OCI-LY7 (cell line): ENCODE results near the gene CLIP3. TPM values are rescaled to one million over a fixed set of nuclear protein-coding genes. Genes with fewer than 3 reads are reported as not detected.

ENCODE experiments used
- Bru-seq: library from RNA; stranded (reverse); fragments of 400-500 nt; gene quantifications from one replicate; lab custom pipeline; 2021; lab: Mats Ljungman, UMichigan
- BruChase-seq, 2 experiments: library from RNA; stranded (reverse); fragments of 400-500 nt; gene quantifications; one replicate each; lab custom pipeline; 2021; lab: Mats Ljungman, UMichigan
- BruUV-seq: library from RNA; stranded (reverse); fragments of 400-500 nt; replicated peaks from 2 replicates; lab custom pipeline; 2021; lab: Mats Ljungman, UMichigan
- CTCF ChIA-PET: fragments of 300-600 bp; sonication (Branson Sonifier 250); formaldehyde crosslinking; loops from one replicate; lab custom pipeline; 2022; ENCODE audit warnings: antibody characterized with exemption; ENCODE audit not compliant: unreplicated experiment; lab: Charles Lee
- POLR2A ChIA-PET: fragments of 300-600 bp; sonication (Branson Sonifier 250); formaldehyde crosslinking; loops from one replicate; lab custom pipeline; 2022; ENCODE audit warnings: antibody characterized with exemption; lab: Charles Lee
- DNase-seq: peaks from one replicate; pipeline ENCODE4 v3.0.0-alpha.2; 2015; ENCODE audit warnings: low spot score
- H2AFZ ChIP-seq: fragments of 200-600 bp; sonication (generic), shearing (Covaris generic); 2 replicates; pipeline ENCODE4 v1.6.1; 2014; ENCODE audit warnings: mild to moderate bottlenecking, antibody characterized with exemption, low read length, moderate library complexity
- H3K27ac ChIP-seq: fragments of 200-600 bp; sonication (generic); 2 replicates; pipeline ENCODE4 v1.5.1; 2014; ENCODE audit warnings: mixed run types, low read depth, mild to moderate bottlenecking, moderate library complexity, low read length, inconsistent platforms; ENCODE audit not compliant: poor library complexity, severe bottlenecking
- H3K36me3 ChIP-seq: fragments of 200-600 bp; sonication (generic); 2 replicates; pipeline ENCODE4 v1.6.1; 2014; ENCODE audit warnings: mild to moderate bottlenecking, antibody characterized with exemption, low read length, moderate library complexity, mixed read lengths; ENCODE audit not compliant: insufficient read depth
- H3K4me1 ChIP-seq: fragments of 200-600 bp; sonication (generic); 2 replicates; pipeline ENCODE4 v1.5.1; 2014; ENCODE audit warnings: mild to moderate bottlenecking, low read length; ENCODE audit not compliant: insufficient read depth, poor library complexity, severe bottlenecking
- H3K4me2 ChIP-seq: fragments of 200-600 bp; sonication (generic); 2 replicates; pipeline ENCODE4 v1.6.1; 2014; ENCODE audit warnings: mild to moderate bottlenecking, low read length
- H3K4me3 ChIP-seq: fragments of 200-600 bp; sonication (generic); 2 replicates; pipeline ENCODE4 v1.5.1; 2014; ENCODE audit warnings: mild to moderate bottlenecking, low read depth, low read length; ENCODE audit not compliant: poor library complexity, severe bottlenecking
- H3K79me2 ChIP-seq: fragments of 200-600 bp; sonication (generic); 2 replicates; pipeline ENCODE4 v1.6.1; 2016; ENCODE audit warnings: low read depth, mild to moderate bottlenecking, low read length, moderate library complexity, mixed read lengths; ENCODE audit not compliant: insufficient read depth
- H3K9me2 ChIP-seq: fragments of 200-600 bp; sonication (generic); 2 replicates; pipeline ENCODE4 v1.6.1; 2016; ENCODE audit warnings: mild to moderate bottlenecking, low read length, mixed read lengths; ENCODE audit not compliant: insufficient read depth
- H3K9me3 ChIP-seq: fragments of 200-600 bp; sonication (generic); 2 replicates; pipeline ENCODE4 v1.6.1; 2014; ENCODE audit warnings: mild to moderate bottlenecking, mixed run types, low read length, mixed read lengths
- H4K20me1 ChIP-seq: fragments of 200-600 bp; sonication (generic); 2 replicates; pipeline ENCODE4 v1.6.1; 2014; ENCODE audit warnings: mild to moderate bottlenecking, antibody characterized with exemption, low read length, moderate library complexity, mixed read lengths; ENCODE audit not compliant: insufficient read depth
- EZH2phosphoT487 ChIP-seq: fragments of 200-600 bp; sonication (generic); IDR thresholded peaks from 2 replicates; pipeline ENCODE4 v1.6.1; 2018; ENCODE audit warnings: low read depth, borderline replicate concordance, mild to moderate bottlenecking, mixed run types, antibody characterized with exemption, low read length, moderate library complexity, mixed read lengths
- intact Hi-C: fragments of 100-400 bp; cut with micrococcal nuclease; formaldehyde crosslinking; loops from one replicate; pipeline ENCODE4 v1.10.0; 2022; ENCODE audit not compliant: unreplicated experiment
- long read RNA-seq: library from polyadenylated mRNA; stranded (forward); transcript quantifications from one replicate; pipeline ENCODE4 v2.0.0, GENCODE V29; 2022
- total RNA-seq, 2 experiments: library from RNA; depleted of rRNA in 1 of 2; stranded (reverse); fragments of >200 nt in 1 of 2; shearing (Covaris generic) in 1 of 2; gene quantifications; 2 replicates each; pipeline ENCODE4 v1.2.3, GENCODE V29; 2014 to 2022
- TF ChIP-seq, protein P1 (sequence below): fragments of 200-600 bp; sonication (generic); conservative IDR thresholded peaks from 2 replicates; pipeline ENCODE4 v1.5.1; 2014; ENCODE audit warnings: mild to moderate bottlenecking, antibody characterized with exemption, low read length, moderate library complexity, mixed read lengths

The CLIP3 gene
- total RNA-seq (2014; rRNA removed; shearing (Covaris generic)) (0.66 TPM in 1 of 2 replicates, not detected in the other), total RNA-seq (2022) (2.4 and 2.6 TPM in 2 replicates), Bru-seq, nascent RNA (percentile 30 among the genes with signal in this experiment), BruChase-seq, experiment 1, labeled RNA remaining after a 6-hour chase (percentile 33 among the genes with signal in this experiment), BruChase-seq, experiment 2, labeled RNA remaining after a 2-hour chase (percentile 33 among the genes with signal in this experiment)
- long read RNA-seq, partial matches to known transcripts: 1 of 18 reads
- long read RNA-seq, other reads (novel, unspliced or antisense): 17 of 18 reads

GRCh38 chr19:36032251-36033104, at the start of gene CLIP3:
Gene CLIP3 (minus strand): TSS chr19:36032873. CDS start chr19:36032357, 516 bp downstream.
- Histone ChIP-seq H3K9me3 (no peaks in the 10 kb centered on the region), H3K9me2 (no peaks in the 10 kb centered on the region), H3K36me3 (0 out of 2 replicates have a peak, but pooled peaks cover 5% of the 10 kb centered on the region), H2AFZ (no peak within 1 kb of the TSS), H3K4me1 (no peaks in the 10 kb centered on the region), H4K20me1 (no peaks in the 10 kb centered on the region), H3K4me2 (peak within 1 kb of the TSS; percentile 34; the same call in 1 of the 2 replicates), H3K27ac (no peak within 1 kb of the TSS), H3K79me2 (no peaks in the 10 kb centered on the region), H3K4me3 (no peak within 1 kb of the TSS)
- no TSS peak for BruUV-seq
- DNase-seq: no peak
- TF ChIP-seq EZH2phosphoT487: no peak
- ChIA-PET POLR2A (no interaction called here), CTCF (no interaction called here)
- intact Hi-C loops: no loop called here

DNA sequence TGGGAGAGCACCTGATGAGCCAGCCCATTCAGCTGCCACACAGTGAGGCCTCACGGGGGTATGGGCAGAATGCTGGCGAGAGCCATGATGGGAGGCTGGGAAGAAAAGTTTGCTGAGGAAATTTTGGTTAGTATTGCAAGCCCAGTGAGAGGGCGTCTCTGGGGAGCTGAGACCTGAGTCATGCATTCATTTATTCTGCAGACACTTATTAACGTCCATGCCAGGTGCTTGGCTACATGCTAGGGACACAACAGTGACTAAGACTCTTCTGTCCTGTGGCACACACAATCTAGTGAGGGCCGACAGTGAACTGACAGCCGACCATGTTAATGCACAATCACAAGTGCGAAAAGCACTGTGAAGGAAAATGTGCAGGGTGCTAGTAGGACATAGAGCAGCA, 49.2 kb upstream of the CLIP3 start:
- POLR2A ChIA-PET: no interaction called here
- Histone ChIP-seq H2AFZ (no peak overlapping the region), H3K36me3 (peaks cover 93% of the 10 kb centered on the region), H3K27ac (no peak overlapping the region), H3K4me1 (no peaks in the 10 kb centered on the region), H3K79me2 (0 out of 2 replicates have a peak, but pooled peaks cover 5% of the 10 kb centered on the region), H3K9me2 (no peaks in the 10 kb centered on the region), H4K20me1 (no peaks in the 10 kb centered on the region), H3K4me2 (no peak overlapping the region), H3K9me3 (no peaks in the 10 kb centered on the region), H3K4me3 (no peak overlapping the region)
- no peak for TF ChIP-seq EZH2phosphoT487
- TF ChIP-seq, protein P1, sequence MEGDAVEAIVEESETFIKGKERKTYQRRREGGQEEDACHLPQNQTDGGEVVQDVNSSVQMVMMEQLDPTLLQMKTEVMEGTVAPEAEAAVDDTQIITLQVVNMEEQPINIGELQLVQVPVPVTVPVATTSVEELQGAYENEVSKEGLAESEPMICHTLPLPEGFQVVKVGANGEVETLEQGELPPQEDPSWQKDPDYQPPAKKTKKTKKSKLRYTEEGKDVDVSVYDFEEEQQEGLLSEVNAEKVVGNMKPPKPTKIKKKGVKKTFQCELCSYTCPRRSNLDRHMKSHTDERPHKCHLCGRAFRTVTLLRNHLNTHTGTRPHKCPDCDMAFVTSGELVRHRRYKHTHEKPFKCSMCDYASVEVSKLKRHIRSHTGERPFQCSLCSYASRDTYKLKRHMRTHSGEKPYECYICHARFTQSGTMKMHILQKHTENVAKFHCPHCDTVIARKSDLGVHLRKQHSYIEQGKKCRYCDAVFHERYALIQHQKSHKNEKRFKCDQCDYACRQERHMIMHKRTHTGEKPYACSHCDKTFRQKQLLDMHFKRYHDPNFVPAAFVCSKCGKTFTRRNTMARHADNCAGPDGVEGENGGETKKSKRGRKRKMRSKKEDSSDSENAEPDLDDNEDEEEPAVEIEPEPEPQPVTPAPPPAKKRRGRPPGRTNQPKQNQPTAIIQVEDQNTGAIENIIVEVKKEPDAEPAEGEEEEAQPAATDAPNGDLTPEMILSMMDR: no peak
- no TSS peak for BruUV-seq
- no peak for DNase-seq
- CTCF ChIA-PET: no interaction called here
- intact Hi-C loops: no loop called here

DNA sequence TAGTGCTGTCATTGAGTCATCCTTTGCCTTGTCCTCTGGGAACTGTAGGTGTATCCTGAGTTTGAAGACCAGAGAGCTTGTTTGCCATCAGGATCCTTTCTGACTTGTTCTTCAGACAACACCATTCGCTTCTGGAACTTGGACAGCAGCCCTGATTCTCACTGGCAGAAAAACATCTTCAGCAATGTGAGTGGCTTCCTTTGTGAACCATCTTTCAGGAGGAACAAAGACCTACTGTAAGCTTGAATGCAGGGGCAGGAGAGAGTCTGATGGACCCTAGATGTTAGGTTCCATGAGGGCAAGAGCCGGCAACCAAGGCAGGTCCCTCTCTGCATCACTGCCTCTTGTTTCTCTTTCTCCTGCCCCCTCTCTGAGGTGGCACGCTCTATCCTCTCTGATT, 48.7 kb upstream of the CLIP3 start:
- Histone ChIP-seq H3K4me3 (no peak overlapping the region), H4K20me1 (no peaks in the 10 kb centered on the region), H3K79me2 (0 out of 2 replicates have a peak, but pooled peaks cover 5% of the 10 kb centered on the region), H3K9me3 (no peaks in the 10 kb centered on the region), H3K9me2 (no peaks in the 10 kb centered on the region), H3K4me2 (no peak overlapping the region), H3K27ac (no peak overlapping the region), H2AFZ (no peak overlapping the region), H3K4me1 (no peaks in the 10 kb centered on the region), H3K36me3 (peaks cover 93% of the 10 kb centered on the region)
- intact Hi-C loops: no loop called here
- no TSS peak for BruUV-seq
- DNase-seq: no peak
- ChIA-PET CTCF (no interaction called here), POLR2A (interaction anchor here (1.1 kb wide), 1 partner anchor 10 kb away, joined by 3 read pairs; no protein-coding TSS in a partner anchor)
- TF ChIP-seq, protein P1: no peak
- TF ChIP-seq EZH2phosphoT487: no peak
